GM12878 (cell line): ENCODE results near the gene EFCAB3. TPM values are rescaled to one million over a fixed set of nuclear protein-coding genes. Genes with fewer than 3 reads are reported as not detected.
"Not testable (repeated sequence)": the region's sequence is repeated elsewhere in the genome, so short reads cannot be mapped to it uniquely, and the experiment has no call there.

Experiments
- ATAC-seq: fragments of 200-7000 bp; cut with Tn5 transposase; 3 replicates; pipeline ENCODE4 v1.9.1; 2020; ENCODE audit warnings: mild to moderate bottlenecking, moderate library complexity
- BruUV-seq: library from RNA; stranded (reverse); fragments of 400-500 nt; replicated peaks from 2 replicates; lab custom pipeline; 2021; lab: Mats Ljungman, UMichigan
- CTCF ChIA-PET: fragments of 300-600 bp; sonication (Branson Sonifier 250); formaldehyde crosslinking; extraction: SDS; loops from one replicate; lab custom pipeline; 2021; ENCODE audit warnings: inconsistent platforms; lab: Yijun Ruan, JAX
- POLR2A ChIA-PET: fragments of 350-600 bp; formaldehyde crosslinking; extraction: SDS; loops from one replicate; lab custom pipeline; 2021; ENCODE audit warnings: inconsistent platforms; lab: Charles Lee
- RAD21 ChIA-PET: fragments of 300-600 bp; sonication (Branson Sonifier 250); formaldehyde crosslinking; loops from one replicate; lab custom pipeline; 2023; ENCODE audit warnings: antibody characterized with exemption; ENCODE audit not compliant: unreplicated experiment; lab: Charles Lee
- SMC1A ChIA-PET: fragments of 300-600 bp; sonication (Branson Sonifier 250); formaldehyde crosslinking; loops from one replicate; lab custom pipeline; 2023; ENCODE audit not compliant: unreplicated experiment, uncharacterized antibody; lab: Charles Lee
- DNase-seq: peaks from one replicate; pipeline ENCODE4 v3.0.0-alpha.2; 2011; ENCODE audit warnings: low read depth, low spot score
- FAIRE-seq: peaks from 3 replicates; lab custom pipeline; 2011; peaks lifted over from hg19 to GRCh38; lab: Jason Lieb, UNC
- H2AFZ ChIP-seq: 2 replicates; pipeline ENCODE4 v1.6.0; 2011; ENCODE audit warnings: low read depth, low read length, control low read depth; ENCODE audit not compliant: control insufficient read depth
- H3K27ac ChIP-seq: 2 replicates; pipeline ENCODE4 v1.5.1; 2011; ENCODE audit warnings: control low read depth; ENCODE audit not compliant: control insufficient read depth, insufficient read depth
- H3K27me3 ChIP-seq, 2 experiments: replicated peaks in 1 of 2; 2 replicates each; pipeline versions ENCODE4 v1.6.0 to v1.6.1; 2011; ENCODE audit warnings: low read length in 1 of 2; ENCODE audit not compliant: control insufficient read depth in 2 of 2, insufficient read depth in 2 of 2
- H3K36me3 ChIP-seq, 2 experiments: 2 replicates each; pipeline ENCODE4 v1.5.1; 2011; ENCODE audit warnings: low read length in 1 of 2; ENCODE audit not compliant: control insufficient read depth in 2 of 2, insufficient read depth in 2 of 2
- H3K4me1 ChIP-seq: 2 replicates; pipeline ENCODE4 v1.6.1; 2011; ENCODE audit warnings: mild to moderate bottlenecking, low read length, moderate library complexity, mixed read lengths; ENCODE audit not compliant: control insufficient read depth, insufficient read depth
- H3K4me2 ChIP-seq: 2 replicates; pipeline ENCODE4 v1.6.0; 2011; ENCODE audit warnings: control low read depth; ENCODE audit not compliant: control insufficient read depth, insufficient read depth
- H3K4me3 ChIP-seq: fragments of 200-600 bp; sonication (generic); 2 replicates; pipeline ENCODE4 v1.5.1; 2016
- H3K79me2 ChIP-seq: 2 replicates; pipeline ENCODE4 v1.6.0; 2011; ENCODE audit warnings: low read length; ENCODE audit not compliant: control insufficient read depth, insufficient read depth
- H3K9ac ChIP-seq: 2 replicates; pipeline ENCODE4 v1.8.0; 2011; ENCODE audit warnings: low read length, control low read depth, mixed read lengths; ENCODE audit not compliant: control insufficient read depth, insufficient read depth
- H3K9me3 ChIP-seq: replicated peaks from 3 replicates; pipeline ENCODE4 v1.5.1; 2011; ENCODE audit warnings: mild to moderate bottlenecking, low read length; ENCODE audit not compliant: control insufficient read depth, insufficient read depth
- H4K20me1 ChIP-seq: 2 replicates; pipeline ENCODE4 v1.6.0; 2011; ENCODE audit not compliant: control insufficient read depth, insufficient read depth
- ATF2 ChIP-seq: IDR thresholded peaks from 2 replicates; pipeline ENCODE4 v1.6.1; 2012; ENCODE audit warnings: low read length, inconsistent platforms
- BHLHE40 ChIP-seq, 2 experiments: fragments of 450-650 bp in 1 of 2; IDR thresholded peaks; 2 replicates each; pipeline ENCODE4 v1.6.1; 2011 to 2017; ENCODE audit warnings: low read depth in 2 of 2, borderline replicate concordance in 1 of 2, improper control_type of control experiment in 1 of 2, low read length in 1 of 2, mild to moderate bottlenecking in 1 of 2
- CREB1 ChIP-seq: IDR thresholded peaks from 2 replicates; pipeline ENCODE4 v1.6.1; 2012; ENCODE audit warnings: low read depth, mild to moderate bottlenecking, inconsistent platforms
- CREM ChIP-seq: IDR thresholded peaks from 2 replicates; pipeline ENCODE4 v1.6.1; 2014; ENCODE audit warnings: antibody characterized with exemption, low read depth
- EED ChIP-seq: sonication (generic); IDR thresholded peaks from 2 replicates; pipeline ENCODE4 v1.6.1; 2016; ENCODE audit warnings: antibody characterized with exemption, low read depth
- IKZF2 ChIP-seq, 2 experiments: fragments of 450-650 bp; IDR thresholded peaks; 2 replicates each; pipeline ENCODE4 v1.6.1; 2017; ENCODE audit warnings: mild to moderate bottlenecking in 2 of 2, moderate library complexity in 2 of 2
- MEF2A ChIP-seq: IDR thresholded peaks from 2 replicates; pipeline ENCODE4 v1.6.1; 2011; ENCODE audit warnings: low read depth, mild to moderate bottlenecking, low read length, moderate library complexity; ENCODE audit not compliant: insufficient read depth
- MEF2B ChIP-seq: fragments of 450-650 bp; IDR thresholded peaks from 2 replicates; pipeline ENCODE4 v1.6.1; 2018; ENCODE audit warnings: mild to moderate bottlenecking, moderate library complexity; ENCODE audit not compliant: partially characterized antibody, poor library complexity, severe bottlenecking
- NBN ChIP-seq: fragments of 450-650 bp; IDR thresholded peaks from 2 replicates; pipeline ENCODE4 v1.6.1; 2016
- NFIC ChIP-seq: IDR thresholded peaks from 2 replicates; pipeline ENCODE4 v1.6.1; 2012; ENCODE audit warnings: low read depth, mild to moderate bottlenecking, inconsistent platforms, low read length, moderate library complexity
- RUNX3 ChIP-seq: IDR thresholded peaks from 2 replicates; pipeline ENCODE4 v1.6.1; 2012; ENCODE audit warnings: low read length, inconsistent platforms
- SKIL ChIP-seq: fragments of 450-650 bp; IDR thresholded peaks from 2 replicates; pipeline ENCODE4 v1.6.1; 2017; ENCODE audit warnings: mild to moderate bottlenecking, low read depth, inconsistent platforms; ENCODE audit not compliant: poor library complexity, severe bottlenecking
- TCF12 ChIP-seq: IDR thresholded peaks from 2 replicates; pipeline ENCODE4 v1.6.1; 2011; ENCODE audit warnings: low read depth, mild to moderate bottlenecking, low read length
- ZNF24 ChIP-seq: fragments of 450-650 bp; IDR thresholded peaks from 2 replicates; pipeline ENCODE4 v1.6.1; 2017; ENCODE audit warnings: antibody characterized with exemption, mild to moderate bottlenecking
- WGBS: methylation state at CpG from one replicate; pipeline ENCODE4 v1.1.6; 2016; ENCODE audit warnings: low lambda C conversion rate; ENCODE audit not compliant: insufficient replicate concordance, insufficient coverage; ENCODE audit errors: missing lambda C conversion rate; 5-methylcytosine and 5-hydroxymethylcytosine counted together
- in situ Hi-C: fragments of 300-500 bp; cut with MboI; formaldehyde crosslinking; loops from 9 replicates; pipeline ENCODE4 v1.14.3; 2018; ENCODE audit warnings: mixed read lengths
- intact Hi-C: fragments of 100-400 bp; cut with micrococcal nuclease; formaldehyde crosslinking; loops from one replicate; pipeline ENCODE4 v1.14.2; 2022; ENCODE audit not compliant: unreplicated experiment
- polyA plus RNA-seq, 11 experiments: library from polyadenylated mRNA; depleted of rRNA in 4 of 11; unstranded in 6 of 11; stranded (reverse) in 5 of 11; fragments of >200 nt; fragmentation: Nextera tagmentation in 4 of 11; fragmentation: Illumina TruSeq in 1 of 11; extraction: Ambion mirVana in 4 of 11; extraction: Trizol in 1 of 11; gene quantifications; 1 replicate in 1 of 11; 2 replicates in 10 of 11; pipeline versions ENCODE4 v1.2.1 to v1.2.3, GENCODE V29; 2011 to 2016; ENCODE audit warnings: inconsistent platforms in 2 of 11, missing spikeins in 2 of 11, low read depth in 1 of 11
- total RNA-seq, 4 experiments: library from RNA; depleted of rRNA in 3 of 4; stranded (reverse); fragments of >200 nt in 3 of 4; fragmentation: Illumina TruSeq in 1 of 4; extraction: Trizol in 1 of 4; gene quantifications; 2 replicates each; pipeline versions ENCODE4 v1.2.1 to v1.2.3, GENCODE V29; 2013 to 2021

EFCAB3 gene
- total and polyA plus RNA-seq, 10 of the 15 experiments (the other 5 are each of a cell fraction or from before 2014, with no cell fraction given): not detected

GRCh38 chr17:62454111-62454510 lies 73.8 kb downstream of the EFCAB3 start:
- H3K4me1 ChIP-seq: peaks cover 44% of the 10 kb centered on the region
- H3K36me3 ChIP-seq, H3K79me2 ChIP-seq, H4K20me1 ChIP-seq, intact Hi-C loops, H3K27me3 ChIP-seq, H3K9me3 ChIP-seq, BruUV-seq, POLR2A ChIA-PET, H2AFZ ChIP-seq, in situ Hi-C loops: not testable (repeated sequence)
- ChIA-PET RAD21 (interaction anchor here (0.6 to 1.3 kb wide), 2 partner anchors 28 to 32 kb away, joined by 3 to 4 read pairs; no protein-coding TSS in a partner anchor), CTCF (interaction anchor here (0.6 to 1.7 kb wide), 2 partner anchors 32 to 590 kb away, joined by 4 to 5 read pairs; no protein-coding TSS in a partner anchor), SMC1A (interaction anchor here (1.2 to 1.3 kb wide), 2 partner anchors 32 to 53 kb away, joined by 3 read pairs; no protein-coding TSS in a partner anchor)
- ATAC-seq (peak; percentile 67), DNase-seq (peak; percentile 71), FAIRE-seq (peak; percentile 75)
- WGBS: 0% methylated on average over 3 of the region's 3 CpGs
- H3K27ac ChIP-seq: peak overlapping the region; percentile 89
- peak overlapping the region; percentile 40 for H3K9ac ChIP-seq
- H3K4me2 ChIP-seq: peak overlapping the region; percentile 83
- TF ChIP-seq CREB1: peak; percentile 38; the same call in 1 of the 2 replicates
- TF ChIP-seq SKIL: peak; percentile 17
- TF ChIP-seq ZNF24: 0 out of 2 replicates have a peak, but pooled peaks have one; percentile 24
- TF ChIP-seq NFIC: peak; percentile 40; the same call in 1 of the 2 replicates
- TF ChIP-seq BHLHE40 (IDR thresholded peaks at IDR 0.05; ENCODE audit: borderline replicate concordance in 1 of 2, low read depth in 2 of 2, low read length in 1 of 2): 0 out of 4 replicates have a peak, but pooled peaks of 1 of the 2 experiments have one; percentile 3
- peak; percentile 74 for TF ChIP-seq RUNX3
- TF ChIP-seq TCF12: 0 out of 2 replicates have a peak, but pooled peaks have one; percentile 14
- peak; percentile 61 for TF ChIP-seq EED
- peak; percentile 14; the same call in 1 of the 2 replicates for TF ChIP-seq ATF2
- 0 out of 2 replicates have a peak, but pooled peaks have one; percentile 39 for TF ChIP-seq NBN
- 0 out of 2 replicates have a peak, but pooled peaks have one; percentile 21 for TF ChIP-seq CREM
- TF ChIP-seq MEF2B: peak; percentile 60
- peak; percentile 69; the same call in 1 of the 2 replicates for TF ChIP-seq MEF2A
- TF ChIP-seq IKZF2 (IDR thresholded peaks at IDR 0.05): peak in 1 of 2 experiments; percentile 30; a peak in 1 of 4 replicates
- peak overlapping the region; percentile 60; the same call in 1 of the 2 replicates for H3K4me3 ChIP-seq
